Measurements from ENCODE around the gene CLDN10. TPM values are rescaled to one million over a fixed set of nuclear protein-coding genes. Genes with fewer than 3 reads are reported as not detected.

Gene CLDN10
- total RNA-seq, 4 donors from 2014 or later, result 0.54 TPM; not detected in 3

DNA sequence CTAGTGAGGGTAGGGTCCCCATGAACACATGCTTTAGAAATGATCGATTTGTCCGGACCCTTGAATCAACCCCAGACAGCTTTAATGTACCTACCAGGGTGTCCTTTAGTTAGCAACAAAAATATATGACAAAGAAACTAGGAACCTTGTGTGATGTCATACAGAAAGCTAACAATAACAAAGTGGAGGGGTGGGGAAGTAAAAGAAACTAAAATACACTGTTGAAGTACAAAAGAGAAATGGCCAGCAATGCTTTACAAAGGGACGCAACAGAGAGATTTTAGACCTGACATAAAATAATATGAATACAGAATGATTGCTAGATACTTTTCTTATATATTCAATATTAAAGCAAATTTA is 52.0 kb downstream of the CLDN10 start:
- intact Hi-C loops (cut with DNase I), result no loop called here
- no peak for DNase-seq
- TF ChIP-seq, protein P1, sequence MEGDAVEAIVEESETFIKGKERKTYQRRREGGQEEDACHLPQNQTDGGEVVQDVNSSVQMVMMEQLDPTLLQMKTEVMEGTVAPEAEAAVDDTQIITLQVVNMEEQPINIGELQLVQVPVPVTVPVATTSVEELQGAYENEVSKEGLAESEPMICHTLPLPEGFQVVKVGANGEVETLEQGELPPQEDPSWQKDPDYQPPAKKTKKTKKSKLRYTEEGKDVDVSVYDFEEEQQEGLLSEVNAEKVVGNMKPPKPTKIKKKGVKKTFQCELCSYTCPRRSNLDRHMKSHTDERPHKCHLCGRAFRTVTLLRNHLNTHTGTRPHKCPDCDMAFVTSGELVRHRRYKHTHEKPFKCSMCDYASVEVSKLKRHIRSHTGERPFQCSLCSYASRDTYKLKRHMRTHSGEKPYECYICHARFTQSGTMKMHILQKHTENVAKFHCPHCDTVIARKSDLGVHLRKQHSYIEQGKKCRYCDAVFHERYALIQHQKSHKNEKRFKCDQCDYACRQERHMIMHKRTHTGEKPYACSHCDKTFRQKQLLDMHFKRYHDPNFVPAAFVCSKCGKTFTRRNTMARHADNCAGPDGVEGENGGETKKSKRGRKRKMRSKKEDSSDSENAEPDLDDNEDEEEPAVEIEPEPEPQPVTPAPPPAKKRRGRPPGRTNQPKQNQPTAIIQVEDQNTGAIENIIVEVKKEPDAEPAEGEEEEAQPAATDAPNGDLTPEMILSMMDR (IDR thresholded peaks at IDR 0.05), result no peak
- TF ChIP-seq POLR2A (IDR thresholded peaks at IDR 0.05), result no peak
- 77 to 88% methylated on average over 3 of the region's 3 CpGs for WGBS, 2 donors
- peak overlapping the region in 1 of 3 donors; percentile 31 for H3K27ac ChIP-seq
- peaks cover 0 to 12% of the 10 kb centered on the region in 2 donors for H3K4me1 ChIP-seq
- no peaks in the 10 kb centered on the region for H3K27me3 ChIP-seq
- H3K4me3 ChIP-seq (replicated peaks in 1 of 3), result no peak overlapping the region
- no peaks in the 10 kb centered on the region for H3K36me3 ChIP-seq
- H3K9me3 ChIP-seq, result no peaks in the 10 kb centered on the region

DNA sequence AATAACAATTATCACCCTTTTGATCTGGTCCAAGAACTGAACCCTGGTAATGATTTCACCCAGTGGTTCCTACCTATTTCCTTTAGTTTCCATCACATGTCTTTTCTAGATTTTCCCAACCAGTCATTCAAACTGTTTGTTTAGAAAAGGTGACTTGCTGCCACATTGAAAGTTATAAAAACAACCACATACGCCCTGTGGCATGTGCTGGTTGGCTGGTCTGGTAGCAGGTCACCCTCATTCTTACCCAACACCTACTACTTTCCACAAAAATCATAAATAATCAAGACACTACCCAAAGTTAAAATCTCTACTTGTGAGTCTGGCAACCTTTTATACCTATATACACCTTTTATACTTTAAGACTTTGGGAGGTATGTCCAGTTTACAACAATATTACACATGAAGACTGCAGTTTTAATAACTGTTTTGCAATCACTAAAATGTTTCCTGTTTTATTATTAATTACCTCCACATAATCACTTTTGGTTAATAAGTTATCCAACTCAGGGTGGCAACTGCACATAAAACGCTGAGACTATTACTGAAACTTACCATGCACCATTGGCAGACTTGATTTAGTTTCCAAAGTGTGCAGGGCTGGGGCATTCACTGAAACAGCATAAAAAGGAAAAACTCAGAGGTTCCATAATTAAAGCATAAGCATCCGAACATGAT is 53.1 kb downstream of the CLDN10 start:
- Histone ChIP-seq H3K4me3 (replicated peaks in 1 of 3) (no peak overlapping the region), H3K4me1 (peaks cover 0 to 12% of the 10 kb centered on the region in 2 donors), H3K27me3 (no peaks in the 10 kb centered on the region), H3K36me3 (no peaks in the 10 kb centered on the region), H3K27ac (no peak overlapping the region), H3K9me3 (no peaks in the 10 kb centered on the region)
- WGBS, 2 donors, result 65 to 74% methylated on average over 3 of the region's 3 CpGs
- TF ChIP-seq POLR2A (IDR thresholded peaks at IDR 0.05), result no peak
- TF ChIP-seq, protein P1 (IDR thresholded peaks at IDR 0.05), result no peak
- peak; percentile 19 to 49 for DNase-seq
- intact Hi-C loops (cut with DNase I), result no loop called here

DNA sequence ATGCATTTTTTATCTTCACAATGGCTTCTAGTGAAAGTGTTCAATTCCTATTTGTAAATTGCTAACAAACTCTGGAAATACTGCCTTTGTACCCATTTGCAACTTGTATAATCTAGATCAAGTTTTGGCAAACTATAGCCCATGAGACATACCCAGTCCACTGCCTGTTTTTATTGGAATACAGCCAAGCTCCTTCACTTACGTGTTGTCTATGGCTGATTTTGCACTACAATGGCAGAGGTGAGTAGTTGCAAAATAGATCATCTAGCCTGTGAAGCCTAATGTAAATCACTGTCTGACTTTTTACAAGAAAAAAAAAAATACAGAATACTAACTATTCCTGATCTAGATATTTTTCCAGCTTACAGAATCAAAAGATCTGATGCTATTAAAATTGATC is 54.8 kb downstream of the CLDN10 start:
- Histone ChIP-seq H3K27ac (no peak overlapping the region), H3K4me3 (replicated peaks in 1 of 3) (no peak overlapping the region), H3K4me1 (peaks cover 0 to 12% of the 10 kb centered on the region in 2 donors), H3K36me3 (no peaks in the 10 kb centered on the region), H3K9me3 (no peaks in the 10 kb centered on the region), H3K27me3 (no peaks in the 10 kb centered on the region)
- TF ChIP-seq, protein P1 (IDR thresholded peaks at IDR 0.05), result no peak
- TF ChIP-seq POLR2A (IDR thresholded peaks at IDR 0.05), result no peak
- intact Hi-C loops (cut with DNase I), result no loop called here
- 3 to 4% methylated on average over 1 of the region's 1 CpG for WGBS, 2 donors
- DNase-seq, result no peak

GRCh38 chr13:95608640-95609323 is 56.3 kb downstream of the CLDN10 start:
- WGBS, 2 donors, result 80 to 82% methylated on average over 6 of the region's 6 CpGs
- Histone ChIP-seq H3K4me3 (replicated peaks in 1 of 3) (no peak overlapping the region), H3K4me1 (peaks cover 0 to 9% of the 10 kb centered on the region in 2 donors), H3K27me3 (no peaks in the 10 kb centered on the region), H3K27ac (no peak overlapping the region), H3K9me3 (no peaks in the 10 kb centered on the region), H3K36me3 (no peaks in the 10 kb centered on the region)
- no peak for TF ChIP-seq POLR2A (IDR thresholded peaks at IDR 0.05)
- TF ChIP-seq, protein P1 (IDR thresholded peaks at IDR 0.05), result no peak
- intact Hi-C loops (cut with DNase I), result no loop called here
- no peak for DNase-seq

GRCh38 chr13:95614641-95615245 is 62.2 kb downstream of the CLDN10 start:
- no peak overlapping the region for H3K4me3 ChIP-seq (replicated peaks in 1 of 3)
- no peak for TF ChIP-seq POLR2A (IDR thresholded peaks at IDR 0.05)
- TF ChIP-seq, protein P1 (IDR thresholded peaks at IDR 0.05), result no peak
- no peaks in the 10 kb centered on the region for H3K36me3 ChIP-seq
- H3K27me3 ChIP-seq, result no peaks in the 10 kb centered on the region
- 92 to 95% methylated on average over 7 of the region's 7 CpGs for WGBS, 2 donors
- intact Hi-C loops (cut with DNase I), result no loop called here
- H3K4me1 ChIP-seq, result no peaks in the 10 kb centered on the region
- H3K9me3 ChIP-seq, result no peaks in the 10 kb centered on the region
- no peak overlapping the region for H3K27ac ChIP-seq
- no peak for DNase-seq

All from thyroid gland (tissue), 4 donors.